HEK293T (cell line): Measurements from ENCODE around the gene S100A3.
A peak's percentile ranks its signal among the peaks of the same experiment; 100 is the strongest.
"Not testable (repeated sequence)": the region's sequence is repeated elsewhere in the genome, so short reads cannot be mapped to it uniquely, and the experiment has no call there.

Experiments
- CTCF ChIA-PET: fragments of 350-600 bp; formaldehyde crosslinking; extraction: SDS; loops from one replicate; lab custom pipeline; 2021; ENCODE audit warnings: antibody characterized with exemption, inconsistent platforms; lab: Yijun Ruan, JAX
- POLR2A ChIA-PET: fragments of 350-600 bp; formaldehyde crosslinking; extraction: SDS; loops from one replicate; lab custom pipeline; 2020; ENCODE audit warnings: antibody characterized with exemption, inconsistent platforms; lab: Yijun Ruan, JAX
- DNase-seq: peaks from one replicate; pipeline ENCODE4 v3.0.0; 2012; ENCODE audit warnings: mixed read lengths; ENCODE audit errors: extremely low spot score
- ARNT ChIP-seq: fragments of 450-650 bp; IDR thresholded peaks from 2 replicates; pipeline ENCODE4 v1.6.1; 2017; ENCODE audit warnings: mild to moderate bottlenecking
- BHLHE40 ChIP-seq: fragments of 450-650 bp; IDR thresholded peaks from 2 replicates; pipeline ENCODE4 v1.6.1; 2016; ENCODE audit warnings: mild to moderate bottlenecking, moderate library complexity, borderline replicate concordance
- CTBP1 ChIP-seq: fragments of 450-650 bp; IDR thresholded peaks from 2 replicates; pipeline ENCODE4 v1.6.1; 2016; ENCODE audit warnings: borderline replicate concordance
- ELF4 ChIP-seq: fragments of 450-650 bp; IDR thresholded peaks from 2 replicates; pipeline ENCODE4 v1.6.1; 2017; ENCODE audit warnings: antibody characterized with exemption
- FOXA1 ChIP-seq: fragments of 450-650 bp; IDR thresholded peaks from 2 replicates; pipeline ENCODE4 v1.6.1; 2016; ENCODE audit warnings: mild to moderate bottlenecking
- FOXK2 ChIP-seq: fragments of 450-650 bp; IDR thresholded peaks from 2 replicates; pipeline ENCODE4 v1.6.1; 2016; ENCODE audit warnings: mild to moderate bottlenecking
- FOXM1 ChIP-seq: fragments of 450-650 bp; IDR thresholded peaks from 2 replicates; pipeline ENCODE4 v1.6.1; 2017; ENCODE audit warnings: mild to moderate bottlenecking, borderline replicate concordance
- HDGF ChIP-seq: fragments of 450-650 bp; IDR thresholded peaks from 2 replicates; pipeline ENCODE4 v1.6.1; 2017; ENCODE audit warnings: antibody characterized with exemption, borderline replicate concordance
- L3MBTL2 ChIP-seq: fragments of 450-650 bp; conservative IDR thresholded peaks from 2 replicates; pipeline ENCODE4 v1.6.1; 2016; ENCODE audit warnings: mild to moderate bottlenecking
- LEF1 ChIP-seq: fragments of 450-650 bp; IDR thresholded peaks from 2 replicates; pipeline ENCODE4 v1.6.1; 2017; ENCODE audit warnings: mild to moderate bottlenecking, borderline replicate concordance
- NFRKB ChIP-seq: fragments of 450-650 bp; IDR thresholded peaks from 2 replicates; pipeline ENCODE4 v1.6.1; 2016; ENCODE audit warnings: mild to moderate bottlenecking, moderate library complexity
- PKNOX1 ChIP-seq: fragments of 450-650 bp; IDR thresholded peaks from 2 replicates; pipeline ENCODE4 v1.6.1; 2016
- SP1 ChIP-seq: fragments of 450-650 bp; IDR thresholded peaks from 2 replicates; pipeline ENCODE4 v1.6.1; 2017
- SUZ12 ChIP-seq: fragments of 450-650 bp; IDR thresholded peaks from 2 replicates; pipeline ENCODE4 v1.6.1; 2016; ENCODE audit warnings: mild to moderate bottlenecking
- TARDBP ChIP-seq: fragments of 450-650 bp; IDR thresholded peaks from 2 replicates; pipeline ENCODE4 v1.6.1; 2016
- ZNF384 ChIP-seq: fragments of 450-650 bp; IDR thresholded peaks from 2 replicates; pipeline ENCODE4 v1.6.1; 2016

S100A3 gene

GRCh38 chr1:153566414-153567371 is 17.6 kb upstream of the S100A3 start:
- peak; percentile 62 for DNase-seq
- POLR2A ChIA-PET, result interaction anchor here (0.5 to 1.9 kb wide), 17 partner anchors 13 to 424 kb away, joined by 3 to 11 read pairs (median 5); partner anchors contain the start of genes CHTOP, ILF2, RPS27 and S100A1
- no peak for TF ChIP-seq CTBP1
- no peak for TF ChIP-seq FOXK2
- TF ChIP-seq ZNF384, result no peak
- no peak for TF ChIP-seq FOXA1
- TF ChIP-seq SP1, result no peak
- no peak for TF ChIP-seq HDGF
- TF ChIP-seq FOXM1, result no peak
- TF ChIP-seq LEF1, result no peak
- TF ChIP-seq ELF4, result no peak
- no peak for TF ChIP-seq PKNOX1
- TF ChIP-seq ARNT, result no peak
- no peak for TF ChIP-seq BHLHE40
- no peak for TF ChIP-seq TARDBP
- no peak for TF ChIP-seq SUZ12
- TF ChIP-seq L3MBTL2, result no peak
- TF ChIP-seq NFRKB, result no peak
- CTCF ChIA-PET, result interaction anchor here (0.6 to 2.7 kb wide), 8 partner anchors 26 to 214 kb away, joined by 3 to 12 read pairs (median 4); partner anchors contain the start of genes S100A1, S100A13 and S100A5

- no peak for DNase-seq
- ChIA-PET POLR2A (interaction anchor here (0.5 to 1.9 kb wide), 17 partner anchors 12 to 425 kb away, joined by 3 to 11 read pairs (median 5); partner anchors contain the start of genes CHTOP, ILF2, RPS27 and S100A1), CTCF (interaction anchor here (0.6 to 2.7 kb wide), 9 partner anchors 25 to 213 kb away, joined by 3 to 12 read pairs (median 4); partner anchors contain the start of genes S100A1, S100A13 and S100A5)
- TF ChIP-seq PKNOX1, result no peak
These were observed 16.7 kb upstream of the S100A3 start, which contains the start of gene S100A2 for GRCh38 chr1:153565529-153566374. Gene S100A2 (minus strand): TSS chr1:153565844. CDS start chr1:153563877, 1,967 bp downstream.

GRCh38 chr1:153563991-153564390 is 14.9 kb upstream of the S100A3 start:
- no peak for TF ChIP-seq PKNOX1
- no peak for TF ChIP-seq FOXM1
- TF ChIP-seq L3MBTL2, result no peak
- no peak for TF ChIP-seq HDGF
- TF ChIP-seq TARDBP, result no peak
- no peak for TF ChIP-seq ARNT
- TF ChIP-seq NFRKB, result no peak
- no peak for TF ChIP-seq LEF1
- TF ChIP-seq SUZ12, result no peak
- no peak for TF ChIP-seq ELF4
- CTCF ChIA-PET, result interaction anchor here (1.5 to 1.9 kb wide), 2 partner anchors 30 to 53 kb away, joined by 5 to 7 read pairs; no protein-coding TSS in a partner anchor
- POLR2A ChIA-PET, result interaction anchor here (1.0 kb wide), 2 partner anchors 18 to 64 kb away, joined by 3 read pairs; partner anchors contain the start of genes S100A13 and S100A4
- DNase-seq, result no peak

- ChIA-PET POLR2A (interaction anchor here (1.0 kb wide), 2 partner anchors 18 to 64 kb away, joined by 3 read pairs; partner anchors contain the start of genes S100A13 and S100A4), CTCF (interaction anchor here (1.5 to 1.9 kb wide), 2 partner anchors 30 to 53 kb away, joined by 5 to 7 read pairs; no protein-coding TSS in a partner anchor)
- TF ChIP-seq NFRKB (no peak), SP1 (no peak), ARNT (no peak), SUZ12 (no peak), ELF4 (no peak), FOXM1 (no peak), BHLHE40 (no peak), PKNOX1 (no peak), ZNF384 (no peak), CTBP1 (no peak), TARDBP (no peak), FOXK2 (no peak), FOXA1 (no peak), L3MBTL2 (no peak), LEF1 (no peak), HDGF (no peak)
- no peak for DNase-seq
These were observed 14.4 kb upstream of the S100A3 start for GRCh38 chr1:153563483-153563901.

- not testable (repeated sequence) for DNase-seq
- POLR2A ChIA-PET, result interaction anchor here (1.3 to 1.6 kb wide), 2 partner anchors 11 to 17 kb away, joined by 3 to 4 read pairs; no protein-coding TSS in a partner anchor
- CTCF ChIA-PET, result interaction anchor here (1.0 kb wide), 1 partner anchor 65 kb away, joined by 4 read pairs; the partner anchor contains the start of gene S100A13
These were observed 13.0 kb upstream of the S100A3 start for GRCh38 chr1:153562021-153562420.
